ENCODE measurements around the gene ADGRA1.

ADGRA1 gene

DNA sequence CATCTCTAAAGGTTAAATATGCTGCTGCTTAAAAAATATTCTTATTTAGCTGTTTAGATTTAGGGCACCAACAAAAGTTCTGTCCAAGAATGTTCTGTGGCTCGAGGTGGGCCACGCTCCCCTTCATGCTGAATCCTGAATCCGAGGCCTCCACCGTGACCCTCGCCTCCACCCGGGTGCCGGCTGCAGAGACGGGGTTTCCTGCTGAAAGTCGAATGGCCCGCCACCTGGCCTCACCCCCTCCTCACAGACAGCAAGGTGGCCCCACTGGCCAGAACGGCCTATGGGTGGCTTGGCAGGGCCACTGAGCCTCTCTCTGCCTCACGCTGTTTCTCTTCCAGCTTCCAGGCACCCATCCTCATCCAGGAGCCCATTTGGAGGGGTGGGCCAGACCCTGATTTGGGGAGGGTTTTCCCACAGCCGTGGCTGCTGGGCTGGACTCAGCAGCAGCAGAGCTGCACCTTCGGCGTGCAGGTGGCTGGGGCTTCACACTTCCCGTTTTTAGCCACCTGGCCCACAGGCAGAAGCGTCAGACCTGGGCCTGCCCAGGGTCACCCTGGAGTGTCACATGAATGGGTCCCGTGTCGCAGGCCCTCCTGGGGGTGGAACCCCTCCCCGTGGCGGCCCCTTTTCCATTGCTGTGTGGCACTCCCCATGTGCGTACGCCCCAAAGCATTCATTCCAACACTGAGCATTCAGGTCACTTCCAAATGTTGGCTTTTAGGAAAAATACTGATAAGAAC is 26.3 kb upstream of the ADGRA1 start:
- H3K4me3 ChIP-seq (ENCODE audit: low read depth, low read length), result no peak overlapping the region
- POLR2A ChIA-PET, result no interaction called here
- no peak overlapping the region for H3K27ac ChIP-seq (ENCODE audit: extremely low read depth, low read depth, low read length)
- H3K36me3 ChIP-seq (ENCODE audit: control insufficient read depth in 2 of 2, insufficient read depth in 1 of 2, low read length in 2 of 2), result no peaks in the 10 kb centered on the region
- no peaks in the 10 kb centered on the region for H3K4me1 ChIP-seq (ENCODE audit: control insufficient read depth, insufficient read depth, low read length)
- no peaks in the 10 kb centered on the region for H3K9me3 ChIP-seq (ENCODE audit: control insufficient read depth, insufficient read depth, low read depth, low read length)
- CTCF ChIA-PET, result no interaction called here
- no peak for TF ChIP-seq ZNF670 (tag by site-specific recombination; IDR thresholded peaks at IDR 0.05; ENCODE audit: low read depth)
- TF ChIP-seq RBAK (tag by site-specific recombination; IDR thresholded peaks at IDR 0.05), result no peak
- TF ChIP-seq ZNF514 (tag by site-specific recombination; IDR thresholded peaks at IDR 0.05), result no peak
- no peak for TF ChIP-seq ZNF26 (tag by site-specific recombination; IDR thresholded peaks at IDR 0.05)
- no peak for TF ChIP-seq REPIN1 (tag by site-specific recombination; IDR thresholded peaks at IDR 0.05; ENCODE audit: low read depth)
- no peak for TF ChIP-seq ZNF76 (tag by site-specific recombination; IDR thresholded peaks at IDR 0.05; ENCODE audit: borderline replicate concordance, low read depth)
- no peak for TF ChIP-seq SALL2 (tag by site-specific recombination; IDR thresholded peaks at IDR 0.05; ENCODE audit: borderline replicate concordance)
- no peak for TF ChIP-seq ZNF521 (tag by site-specific recombination; IDR thresholded peaks at IDR 0.05)
- TF ChIP-seq ZNF510 (tag by site-specific recombination; IDR thresholded peaks at IDR 0.05; ENCODE audit: insufficient replicate concordance), result no peak
- TF ChIP-seq, protein P1, sequence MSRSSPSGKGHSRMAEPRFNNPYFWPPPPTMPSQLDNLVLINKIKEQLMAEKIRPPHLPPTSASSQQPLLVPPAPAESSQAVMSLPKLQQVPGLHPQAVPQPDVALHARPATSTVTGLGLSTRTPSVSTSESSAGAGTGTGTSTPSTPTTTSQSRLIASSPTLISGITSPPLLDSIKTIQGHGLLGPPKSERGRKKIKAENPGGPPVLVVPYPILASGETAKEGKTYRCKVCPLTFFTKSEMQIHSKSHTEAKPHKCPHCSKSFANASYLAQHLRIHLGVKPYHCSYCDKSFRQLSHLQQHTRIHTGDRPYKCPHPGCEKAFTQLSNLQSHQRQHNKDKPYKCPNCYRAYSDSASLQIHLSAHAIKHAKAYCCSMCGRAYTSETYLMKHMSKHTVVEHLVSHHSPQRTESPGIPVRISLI (tag by site-specific recombination; IDR thresholded peaks at IDR 0.05), result no peak
- no peak for TF ChIP-seq ATF2 (tag by site-specific recombination; IDR thresholded peaks at IDR 0.05; ENCODE audit: low read depth)
- no peak for TF ChIP-seq ZBTB1 (tag by site-specific recombination; IDR thresholded peaks at IDR 0.05)

GRCh38 chr10:133062085-133062484 is 25.6 kb upstream of the ADGRA1 start:
- H3K36me3 ChIP-seq (ENCODE audit: control insufficient read depth in 2 of 2, insufficient read depth in 1 of 2, low read length in 2 of 2), result no peaks in the 10 kb centered on the region
- no peak overlapping the region for H3K4me3 ChIP-seq (ENCODE audit: low read depth, low read length)
- ChIA-PET POLR2A (no interaction called here), CTCF (no interaction called here)
- no peaks in the 10 kb centered on the region for H3K4me1 ChIP-seq (ENCODE audit: control insufficient read depth, insufficient read depth, low read length)
- no peaks in the 10 kb centered on the region for H3K9me3 ChIP-seq (ENCODE audit: control insufficient read depth, insufficient read depth, low read depth, low read length)
- H3K27ac ChIP-seq (ENCODE audit: extremely low read depth, low read depth, low read length), result no peak overlapping the region
- TF ChIP-seq ZNF311 (tag by site-specific recombination; IDR thresholded peaks at IDR 0.05; ENCODE audit: borderline replicate concordance) (no peak), SP2 (tag by site-specific recombination; IDR thresholded peaks at IDR 0.05) (no peak), ZNF488 (tag by site-specific recombination; IDR thresholded peaks at IDR 0.05) (no peak), ZNF324 (tag by site-specific recombination; IDR thresholded peaks at IDR 0.05) (no peak), ZNF174 (tag by site-specific recombination; IDR thresholded peaks at IDR 0.05) (no peak), ZNF777 (tag by site-specific recombination; IDR thresholded peaks at IDR 0.05; ENCODE audit: borderline replicate concordance) (no peak), ZNF600 (tag by site-specific recombination; IDR thresholded peaks at IDR 0.05) (no peak), REPIN1 (tag by site-specific recombination; IDR thresholded peaks at IDR 0.05; ENCODE audit: low read depth) (no peak), ZNF19 (tag by site-specific recombination; IDR thresholded peaks at IDR 0.05; ENCODE audit: low read depth) (no peak), ZNF350 (tag by site-specific recombination; IDR thresholded peaks at IDR 0.05) (no peak), SETDB1 (IDR thresholded peaks at IDR 0.05; ENCODE audit: insufficient read length, low read length) (no peak), ZBTB21 (tag by site-specific recombination; IDR thresholded peaks at IDR 0.05) (no peak)
